Psoas muscle (tissue), 8 donors: ENCODE results near the gene BCL2A1. TPM values are rescaled to one million over a fixed set of nuclear protein-coding genes. Genes with fewer than 3 reads are reported as not detected.

Experiments used
- ATAC-seq, 4 donors: fragments of 200-7000 bp; cut with Tn5 transposase; one replicate each; pipeline ENCODE4 v1.9.1; 2020; ENCODE audit warnings: moderate library complexity in 3 of 4, mild to moderate bottlenecking in 2 of 4
- DNase-seq, 2 donors: peaks; one replicate each; pipeline ENCODE4 v3.0.0-alpha.2; 2020
- H3K27ac ChIP-seq: fragments of 200-600 bp; one replicate; pipeline ENCODE4 v1.8.0; 2022
- H3K27me3 ChIP-seq, 3 donors: fragments of 200-600 bp in 1 of 3; one replicate each; pipeline versions ENCODE4 v1.6.1 to v1.8.0; 2013 to 2022; ENCODE audit warnings: low read length in 2 of 3, mild to moderate bottlenecking in 2 of 3, moderate library complexity in 1 of 3; ENCODE audit not compliant: insufficient read depth in 3 of 3
- H3K36me3 ChIP-seq, 2 donors: fragments of 200-600 bp in 1 of 2; one replicate each; pipeline versions ENCODE4 v1.6.1 to v1.8.0; 2013 to 2022; ENCODE audit warnings: low read depth in 1 of 2, mild to moderate bottlenecking in 1 of 2, moderate library complexity in 1 of 2; ENCODE audit not compliant: insufficient read depth in 1 of 2
- H3K4me1 ChIP-seq: fragments of 200-600 bp; one replicate; pipeline ENCODE4 v1.8.0; 2022
- H3K4me3 ChIP-seq: fragments of 200-600 bp; one replicate; pipeline ENCODE4 v1.8.0; 2022; ENCODE audit warnings: mild to moderate bottlenecking
- H3K9me3 ChIP-seq: fragments of 200-600 bp; one replicate; pipeline ENCODE4 v1.8.0; 2022
- intact Hi-C, 2 donors: fragments of 100-400 bp; cut with DNase I; formaldehyde crosslinking; loops; one replicate each; pipeline versions ENCODE4 v1.11.0 to v1.14.2; 2022
- polyA plus RNA-seq, 3 donors: library from polyadenylated mRNA; stranded (reverse); fragments of 200-250 nt; gene quantifications; one replicate each; pipeline ENCODE4 v1.2.3, GENCODE V29; 2013
- total RNA-seq, 4 donors: library from RNA; stranded (reverse); fragmentation: NEBNext Ultra II Directional in 2 of 4; extraction: Animal tissue kit (Norgen Biotek cat#: 25700) in 2 of 4; gene quantifications; one replicate each; pipeline versions ENCODE4 v1.2.1 to v1.2.4, GENCODE V29; 2021 to 2023
- TF ChIP-seq, protein P1 (sequence below): fragments of 200-600 bp; IDR thresholded peaks from one replicate; pipeline ENCODE4 v1.8.0; 2022; ENCODE audit warnings: antibody characterized with exemption
- donor health status: healthy with polysubstance abuse.
- donor health status: DM: no; HTN: no; CAD: no; lungs with moderate emphysema.
- donor health status: Bipolar disorder and iron deficiency.
- donor health status: healthy.
- donor health status: DM: yes; HTN: yes; CAD: no.
- donor health status: DM: no; HTN: no; CAD: no.
- donor health status: DM: no; HTN: no; CAD: no.
- donor health status: DM: yes; HTN: yes; CAD: no.

The BCL2A1 gene
- total and polyA plus RNA-seq, 7 donors = 0.18 to 1.2 (median 1.0) TPM; not detected in 1

DNA sequence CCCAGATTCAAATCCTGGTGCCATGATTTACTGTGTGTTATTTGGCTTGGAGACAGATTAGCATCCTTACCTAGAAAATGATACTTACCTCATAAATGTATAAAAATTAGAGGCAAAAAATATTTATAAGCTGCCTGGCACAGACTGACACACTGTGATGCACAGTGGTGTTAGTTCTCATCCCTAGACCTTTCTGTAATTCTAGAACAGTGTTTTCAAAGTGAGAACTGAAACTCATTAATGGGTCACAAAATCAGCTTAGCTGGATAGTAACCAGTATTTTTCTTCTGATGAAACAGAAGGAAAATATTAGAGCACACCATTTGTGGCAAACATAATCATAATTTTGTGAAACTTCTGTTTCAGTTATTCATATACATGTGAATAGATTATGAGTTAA lies 56.3 kb downstream of the BCL2A1 start:
- H3K27me3 ChIP-seq = no peaks in the 10 kb centered on the region
- no peak overlapping the region for H3K4me3 ChIP-seq
- DNase-seq (no peak), ATAC-seq (no peak)
- H3K36me3 ChIP-seq = no peaks in the 10 kb centered on the region
- peaks cover 48% of the 10 kb centered on the region for H3K9me3 ChIP-seq
- H3K27ac ChIP-seq = no peak overlapping the region
- intact Hi-C loops = no loop called here
- TF ChIP-seq, protein P1, sequence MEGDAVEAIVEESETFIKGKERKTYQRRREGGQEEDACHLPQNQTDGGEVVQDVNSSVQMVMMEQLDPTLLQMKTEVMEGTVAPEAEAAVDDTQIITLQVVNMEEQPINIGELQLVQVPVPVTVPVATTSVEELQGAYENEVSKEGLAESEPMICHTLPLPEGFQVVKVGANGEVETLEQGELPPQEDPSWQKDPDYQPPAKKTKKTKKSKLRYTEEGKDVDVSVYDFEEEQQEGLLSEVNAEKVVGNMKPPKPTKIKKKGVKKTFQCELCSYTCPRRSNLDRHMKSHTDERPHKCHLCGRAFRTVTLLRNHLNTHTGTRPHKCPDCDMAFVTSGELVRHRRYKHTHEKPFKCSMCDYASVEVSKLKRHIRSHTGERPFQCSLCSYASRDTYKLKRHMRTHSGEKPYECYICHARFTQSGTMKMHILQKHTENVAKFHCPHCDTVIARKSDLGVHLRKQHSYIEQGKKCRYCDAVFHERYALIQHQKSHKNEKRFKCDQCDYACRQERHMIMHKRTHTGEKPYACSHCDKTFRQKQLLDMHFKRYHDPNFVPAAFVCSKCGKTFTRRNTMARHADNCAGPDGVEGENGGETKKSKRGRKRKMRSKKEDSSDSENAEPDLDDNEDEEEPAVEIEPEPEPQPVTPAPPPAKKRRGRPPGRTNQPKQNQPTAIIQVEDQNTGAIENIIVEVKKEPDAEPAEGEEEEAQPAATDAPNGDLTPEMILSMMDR = no peak
- H3K4me1 ChIP-seq = no peaks in the 10 kb centered on the region

Other genes with a start within 250 kb of the BCL2A1 start
- 10 to 100 TPM in 3 of 4 donors, 1 to 10 TPM in 1; 7.8 to 17.1 (median 15.2) TPM for gene MTHFS, start 74.2 kb downstream of the BCL2A1 start, total RNA-seq
- 10 to 100 TPM; 16.2 to 30.5 (median 19.7) TPM for gene MTHFS, start 74.2 kb downstream of the BCL2A1 start, polyA plus RNA-seq
- 100 to 1,000 TPM in 1 of 4 donors, 10 to 100 TPM in 3; 66.3 to 102 (median 86.8) TPM for gene ZFAND6, start 88.5 kb upstream of the BCL2A1 start, total RNA-seq
- gene ZFAND6, start 88.5 kb upstream of the BCL2A1 start, polyA plus RNA-seq = 100 to 1,000 TPM in 1 of 3 donors, 10 to 100 TPM in 2; 67.6 to 125 (median 78.8) TPM
- 10 to 100 TPM; 14.0 to 60.2 (median 35.7) TPM for gene FAH, start 181.8 kb upstream of the BCL2A1 start, total RNA-seq
- gene FAH, start 181.8 kb upstream of the BCL2A1 start, polyA plus RNA-seq = 10 to 100 TPM in 2 of 3 donors, 1 to 10 TPM in 1; 9.1 to 20.7 (median 11.3) TPM